Measurements from ENCODE around the gene CLNK.

CLNK gene

GRCh38 chr4:10701161-10701560 is 16.6 kb upstream of the CLNK start:
- DNase-seq = no peak

- DNase-seq = no peak
Observed at GRCh38 chr4:10698172-10698571, 13.6 kb upstream of the CLNK start.

GRCh38 chr4:10697086-10697485 is 12.5 kb upstream of the CLNK start:
- no peak for DNase-seq

GRCh38 chr4:10696253-10696652 is 11.7 kb upstream of the CLNK start:
- no peak for DNase-seq

- no peak for DNase-seq
Observed at GRCh38 chr4:10694828-10695209, 10.3 kb upstream of the CLNK start.

- no peak for DNase-seq
Observed at GRCh38 chr4:10694151-10694827, 9.7 kb upstream of the CLNK start.

GRCh38 chr4:10691651-10692050 is 7.1 kb upstream of the CLNK start:
- DNase-seq = no peak

- no peak for DNase-seq
Observed at GRCh38 chr4:10690185-10690907, 5.8 kb upstream of the CLNK start.

GRCh38 chr4:10688846-10689245 is 4.3 kb upstream of the CLNK start:
- no peak for DNase-seq

- DNase-seq = no peak
Observed at GRCh38 chr4:10688022-10688421, 3.5 kb upstream of the CLNK start.

- no peak for DNase-seq
Observed at GRCh38 chr4:10687526-10687925, 3.0 kb upstream of the CLNK start.

GRCh38 chr4:10682397-10682796 is 2.2 kb downstream of the CLNK start:
- no peak for DNase-seq

- DNase-seq = no peak
Observed at GRCh38 chr4:10677796-10678497, 6.6 kb downstream of the CLNK start.

- no peak for DNase-seq
Observed at GRCh38 chr4:10673817-10674369, 10.7 kb downstream of the CLNK start.

- DNase-seq = no peak
Observed at GRCh38 chr4:10672379-10672778, 12.2 kb downstream of the CLNK start.

GRCh38 chr4:10671799-10672198 is 12.8 kb downstream of the CLNK start:
- no peak for DNase-seq

GRCh38 chr4:10671366-10671765 is 13.2 kb downstream of the CLNK start:
- DNase-seq = no peak

- DNase-seq = no peak
Observed at GRCh38 chr4:10670321-10670720, 14.2 kb downstream of the CLNK start.

GRCh38 chr4:10667701-10668326 is 16.8 kb downstream of the CLNK start:
- no peak for DNase-seq

GRCh38 chr4:10666616-10667015 is 18.0 kb downstream of the CLNK start:
- DNase-seq = no peak

- DNase-seq = peak; percentile 79
Observed at GRCh38 chr4:10664408-10664807, 20.2 kb downstream of the CLNK start.

- no peak for DNase-seq
Observed at GRCh38 chr4:10662937-10663336, 21.6 kb downstream of the CLNK start.

- no peak for DNase-seq
Observed at GRCh38 chr4:10661047-10661446, 23.5 kb downstream of the CLNK start.

All from femur (tissue), 1 donor.